GM18526 (cell line): ENCODE results near the gene TMEM9.

Source experiments
- POLR2A ChIP-seq: IDR thresholded peaks from 3 replicates; pipeline ENCODE4 v1.6.1; 2011; ENCODE audit not compliant: insufficient read length; ENCODE audit errors: extremely low read depth

Gene TMEM9

GRCh38 chr1:201092738-201093137, 61.5 kb downstream of the TMEM9 start:
- TF ChIP-seq POLR2A = no peak

- no peak for TF ChIP-seq POLR2A
Observed at GRCh38 chr1:201091256-201091655, 63.0 kb downstream of the TMEM9 start.

GRCh38 chr1:201090541-201090940, 63.7 kb downstream of the TMEM9 start:
- no peak for TF ChIP-seq POLR2A

- no peak for TF ChIP-seq POLR2A
Observed at GRCh38 chr1:201089596-201089995, 64.7 kb downstream of the TMEM9 start.

- TF ChIP-seq POLR2A = no peak
Observed at GRCh38 chr1:201088901-201089525, 65.3 kb downstream of the TMEM9 start.

GRCh38 chr1:201088395-201088794, 65.9 kb downstream of the TMEM9 start:
- TF ChIP-seq POLR2A = no peak

GRCh38 chr1:201085902-201086735, 68.2 kb downstream of the TMEM9 start:
- no peak for TF ChIP-seq POLR2A
